Fibroblast of skin of back (primary cell): Measurements from ENCODE around the gene S100Z.
A peak's percentile ranks its signal among the peaks of the same experiment; 100 is the strongest.

Experiments
- DNase-seq: peaks from one replicate; pipeline ENCODE4 v3.0.0-alpha.2; 2013

S100Z gene

DNA sequence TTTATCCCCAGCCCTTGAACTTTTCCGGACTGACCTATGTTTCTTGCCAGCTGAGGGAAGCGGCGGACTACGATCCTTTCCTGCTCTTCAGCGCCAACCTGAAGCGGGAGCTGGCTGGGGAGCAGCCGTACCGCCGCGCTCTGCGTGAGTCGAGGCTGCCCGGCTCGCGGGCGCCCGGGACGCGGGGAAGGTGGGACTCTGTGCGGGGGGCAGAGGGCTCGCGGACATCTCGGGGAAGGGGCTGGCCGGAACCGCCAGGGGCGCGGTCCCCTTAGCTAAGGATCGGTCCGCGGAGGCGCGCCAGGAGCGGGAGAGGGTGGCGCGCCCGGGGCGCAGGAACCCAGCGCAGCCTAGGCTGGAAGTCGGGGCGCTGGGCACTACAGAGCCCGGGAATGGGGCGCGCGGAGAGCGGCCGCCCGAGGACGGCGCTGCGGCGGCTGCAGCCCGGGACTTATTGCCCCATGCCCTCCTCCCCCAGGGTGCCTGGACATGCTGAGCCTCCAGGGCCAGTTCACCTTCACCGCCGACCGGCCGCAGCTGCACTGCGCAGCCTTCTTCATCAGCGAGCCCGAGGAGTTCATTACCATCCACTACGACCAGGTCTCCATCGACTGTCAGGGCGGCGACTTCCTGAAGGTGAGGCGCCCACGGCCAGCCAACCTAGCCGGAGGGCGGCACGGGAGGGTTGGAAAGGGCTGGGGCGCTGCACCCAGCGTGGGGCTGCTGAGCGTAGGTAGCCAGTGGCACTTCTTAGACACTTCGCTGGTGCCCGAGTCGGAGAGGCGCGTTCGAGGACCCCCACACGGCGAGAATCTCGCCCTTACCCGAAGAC is 104.0 kb downstream of the S100Z start:
- peak; percentile 5 for DNase-seq

DNA sequence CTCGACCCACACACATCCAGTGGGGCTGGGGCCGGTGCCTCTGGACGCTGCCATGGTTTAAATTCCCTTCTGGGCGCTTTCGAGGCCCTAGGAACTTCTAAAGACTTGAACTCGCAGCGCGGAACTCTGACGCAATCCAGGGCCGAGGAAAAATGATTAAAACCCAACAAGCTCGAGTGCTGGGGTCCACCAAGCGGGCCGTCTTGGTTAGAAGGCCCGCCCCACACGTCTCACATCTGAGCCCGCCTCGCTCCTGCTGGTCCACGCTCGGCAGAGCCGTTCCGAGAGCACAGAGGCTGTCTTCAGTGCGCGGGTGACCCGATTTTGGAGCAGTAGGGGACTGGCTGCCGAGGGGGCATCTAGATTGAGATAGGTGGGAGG is 104.6 kb downstream of the S100Z start:
- no peak for DNase-seq

- no peak for DNase-seq
These were observed 106.2 kb downstream of the S100Z start for GRCh38 chr5:76956033-76956432.

DNA sequence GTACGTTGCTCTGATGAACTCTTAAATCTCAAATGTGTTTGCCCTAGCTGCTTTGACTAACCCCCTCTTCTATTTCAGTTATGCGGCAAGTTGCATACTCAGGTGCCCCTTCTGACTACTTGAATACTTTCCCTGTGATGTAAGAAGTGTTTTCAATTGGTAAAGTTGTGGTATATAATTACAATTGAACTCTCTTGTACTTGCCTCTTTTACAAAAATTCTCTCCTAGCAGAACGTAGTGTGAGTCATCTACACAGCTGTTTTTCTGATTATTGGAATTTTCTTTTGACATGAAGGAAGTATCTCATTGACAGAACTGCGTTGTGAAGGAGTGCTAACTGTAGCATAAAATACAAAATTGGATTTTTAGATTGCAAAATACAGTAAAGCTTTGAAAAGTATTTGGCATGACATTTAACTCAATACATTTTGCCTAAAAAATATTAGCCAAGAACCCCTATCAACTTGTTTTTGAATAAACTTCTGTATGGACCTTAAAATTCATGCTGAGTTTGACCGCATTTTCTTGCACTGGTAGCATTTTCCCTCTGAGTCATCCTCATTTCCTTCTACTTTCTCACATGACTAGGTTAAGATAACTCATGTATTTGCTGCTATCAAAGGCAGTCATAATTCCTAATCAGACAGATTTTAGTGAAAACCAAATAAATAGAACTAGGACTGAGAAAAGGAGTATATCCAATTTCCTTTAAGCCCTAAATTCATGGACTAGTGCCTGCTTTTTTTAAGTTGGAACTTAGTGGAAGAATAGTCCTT is 109.4 kb downstream of the S100Z start:
- peak; percentile 54 for DNase-seq

GRCh38 chr5:76960004-76960625 is 110.3 kb downstream of the S100Z start:
- DNase-seq = no peak

DNA sequence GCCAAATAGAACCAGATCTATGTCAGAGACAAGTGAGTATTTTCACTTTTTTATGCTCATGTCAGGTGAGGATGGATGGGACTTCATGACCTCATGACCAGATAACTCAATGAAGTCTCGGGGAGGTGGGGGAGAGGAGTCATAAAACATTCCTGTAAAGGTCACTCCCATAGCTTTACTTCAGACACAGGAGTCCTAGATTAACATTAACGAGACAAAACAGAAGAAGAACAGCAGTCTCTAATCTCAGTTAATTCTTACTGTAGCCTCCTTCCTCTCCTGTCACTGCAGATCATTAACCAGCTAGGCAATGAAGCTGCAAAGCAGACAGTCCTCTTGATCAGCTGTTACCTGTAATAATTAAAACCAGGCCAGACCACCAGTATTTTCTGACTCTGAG is 114.2 kb downstream of the S100Z start:
- DNase-seq = no peak
